22Rv1 (cell line): Measurements from ENCODE around the gene SEMA6A.

Source experiments
- H3K27ac ChIP-seq: fragments of 450-650 bp; 2 replicates; pipeline ENCODE4 v1.5.1; 2017
- CTCF ChIP-seq: fragments of 450-650 bp; IDR thresholded peaks from 2 replicates; pipeline ENCODE4 v1.5.1; 2017; ENCODE audit warnings: mild to moderate bottlenecking
- ZFX ChIP-seq: fragments of 450-650 bp; IDR thresholded peaks from 2 replicates; pipeline ENCODE4 v1.6.1; 2017; ENCODE audit warnings: antibody characterized with exemption, borderline replicate concordance

Gene SEMA6A

GRCh38 chr5:116442931-116443551, 131.6 kb downstream of the SEMA6A start:
- H3K27ac ChIP-seq, result peak overlapping the region; percentile 30
- no peak for TF ChIP-seq ZFX
- TF ChIP-seq CTCF, result no peak

GRCh38 chr5:116442095-116442534, 132.5 kb downstream of the SEMA6A start:
- peak overlapping the region; percentile 30; the same call in 1 of the 2 replicates for H3K27ac ChIP-seq

GRCh38 chr5:116441223-116441622, 133.4 kb downstream of the SEMA6A start:
- no peak for TF ChIP-seq CTCF
- no peak for TF ChIP-seq ZFX
- peak overlapping the region; percentile 30; the same call in 1 of the 2 replicates for H3K27ac ChIP-seq

More at GRCh38 chr5:116442095-116442534, 132.5 kb downstream of the SEMA6A start:
- TF ChIP-seq ZFX (no peak), CTCF (no peak)

GRCh38 chr5:116440457-116441001, 134.1 kb downstream of the SEMA6A start:
- no peak for TF ChIP-seq ZFX
- no peak for TF ChIP-seq CTCF
- no peak overlapping the region for H3K27ac ChIP-seq

- TF ChIP-seq CTCF (no peak), ZFX (no peak)
- H3K27ac ChIP-seq, result no peak overlapping the region
Observed at GRCh38 chr5:116439905-116440304, 134.7 kb downstream of the SEMA6A start.

- no peak for TF ChIP-seq ZFX
- TF ChIP-seq CTCF, result no peak
- H3K27ac ChIP-seq, result no peak overlapping the region
Observed at GRCh38 chr5:116438979-116439554, 135.6 kb downstream of the SEMA6A start.

- no peak for TF ChIP-seq CTCF
- H3K27ac ChIP-seq, result no peak overlapping the region
Observed at GRCh38 chr5:116437922-116438578, 136.6 kb downstream of the SEMA6A start.
